ENCODE results near the gene GPX4.

GPX4 gene

GRCh38 chr19:1147934-1148549, 44.2 kb downstream of the GPX4 start:
- H3K4me1 ChIP-seq (ENCODE audit: insufficient read depth, low read length), result no peaks in the 10 kb centered on the region
- H3K9ac ChIP-seq (ENCODE audit: low read length), result no peak overlapping the region
- no peak overlapping the region for H3K4me3 ChIP-seq (ENCODE audit: low read depth in 1 of 2, low read length in 2 of 2)
- no peak overlapping the region for H3K27ac ChIP-seq (ENCODE audit: low read depth, low read length)
- H3K27me3 ChIP-seq (ENCODE audit: control insufficient read depth in 1 of 2, insufficient read depth in 2 of 2, low read length in 2 of 2), result no peaks in the 10 kb centered on the region
- H3K9me3 ChIP-seq (ENCODE audit: low read length), result no peaks in the 10 kb centered on the region
- H3K36me3 ChIP-seq (ENCODE audit: insufficient read depth, low read length), result peaks cover 14% of the 10 kb centered on the region

GRCh38 chr19:1149259-1150045, 45.7 kb downstream of the GPX4 start:
- no peak overlapping the region for H3K4me3 ChIP-seq (ENCODE audit: low read depth in 1 of 2, low read length in 2 of 2)
- H3K4me1 ChIP-seq (ENCODE audit: insufficient read depth, low read length), result peaks cover under 1% of the 10 kb centered on the region
- peaks cover 11% of the 10 kb centered on the region for H3K36me3 ChIP-seq (ENCODE audit: insufficient read depth, low read length)
- no peak overlapping the region for H3K27ac ChIP-seq (ENCODE audit: low read depth, low read length)
- H3K27me3 ChIP-seq (ENCODE audit: control insufficient read depth in 1 of 2, insufficient read depth in 2 of 2, low read length in 2 of 2), result no peaks in the 10 kb centered on the region
- H3K9me3 ChIP-seq (ENCODE audit: low read length), result no peaks in the 10 kb centered on the region
- no peak overlapping the region for H3K9ac ChIP-seq (ENCODE audit: low read length)

GRCh38 chr19:1150333-1151036, 46.7 kb downstream of the GPX4 start:
- Histone ChIP-seq H3K27ac (ENCODE audit: low read depth, low read length) (no peak overlapping the region), H3K4me1 (ENCODE audit: insufficient read depth, low read length) (peaks cover 4% of the 10 kb centered on the region), H3K27me3 (ENCODE audit: control insufficient read depth in 1 of 2, insufficient read depth in 2 of 2, low read length in 2 of 2) (no peaks in the 10 kb centered on the region), H3K9me3 (ENCODE audit: low read length) (no peaks in the 10 kb centered on the region), H3K9ac (ENCODE audit: low read length) (no peak overlapping the region), H3K4me3 (ENCODE audit: low read depth in 1 of 2, low read length in 2 of 2) (no peak overlapping the region), H3K36me3 (ENCODE audit: insufficient read depth, low read length) (peaks cover 11% of the 10 kb centered on the region)

GRCh38 chr19:1151037-1151724, 47.4 kb downstream of the GPX4 start:
- Histone ChIP-seq H3K4me1 (ENCODE audit: insufficient read depth, low read length) (peaks cover 11% of the 10 kb centered on the region), H3K9ac (ENCODE audit: low read length) (no peak overlapping the region), H3K36me3 (ENCODE audit: insufficient read depth, low read length) (peaks cover 11% of the 10 kb centered on the region), H3K4me3 (ENCODE audit: low read depth in 1 of 2, low read length in 2 of 2) (no peak overlapping the region), H3K27me3 (ENCODE audit: control insufficient read depth in 1 of 2, insufficient read depth in 2 of 2, low read length in 2 of 2) (no peaks in the 10 kb centered on the region), H3K27ac (ENCODE audit: low read depth, low read length) (no peak overlapping the region), H3K9me3 (ENCODE audit: low read length) (no peaks in the 10 kb centered on the region)

- no peak overlapping the region for H3K27ac ChIP-seq (ENCODE audit: low read depth, low read length)
- peaks cover 11% of the 10 kb centered on the region for H3K36me3 ChIP-seq (ENCODE audit: insufficient read depth, low read length)
- no peaks in the 10 kb centered on the region for H3K9me3 ChIP-seq (ENCODE audit: low read length)
- H3K4me1 ChIP-seq (ENCODE audit: insufficient read depth, low read length), result peaks cover 15% of the 10 kb centered on the region
- H3K27me3 ChIP-seq (ENCODE audit: control insufficient read depth in 1 of 2, insufficient read depth in 2 of 2, low read length in 2 of 2), result no peaks in the 10 kb centered on the region
- H3K4me3 ChIP-seq (ENCODE audit: low read depth in 1 of 2, low read length in 2 of 2), result no peak overlapping the region
- H3K9ac ChIP-seq (ENCODE audit: low read length), result no peak overlapping the region
Observed at GRCh38 chr19:1151917-1152587, 48.3 kb downstream of the GPX4 start.

- peak overlapping the region; percentile 52 for H3K27ac ChIP-seq (ENCODE audit: low read depth, low read length)
- H3K9ac ChIP-seq (ENCODE audit: low read length), result no peak overlapping the region
- H3K4me1 ChIP-seq (ENCODE audit: insufficient read depth, low read length), result peaks cover 15% of the 10 kb centered on the region
- H3K9me3 ChIP-seq (ENCODE audit: low read length), result no peaks in the 10 kb centered on the region
- H3K27me3 ChIP-seq (ENCODE audit: control insufficient read depth in 1 of 2, insufficient read depth in 2 of 2, low read length in 2 of 2), result no peaks in the 10 kb centered on the region
- H3K4me3 ChIP-seq (ENCODE audit: low read depth in 1 of 2, low read length in 2 of 2), result no peak overlapping the region
- H3K36me3 ChIP-seq (ENCODE audit: insufficient read depth, low read length), result peaks cover 11% of the 10 kb centered on the region
Observed at GRCh38 chr19:1153891-1154730, 50.3 kb downstream of the GPX4 start.

- peaks cover 11% of the 10 kb centered on the region for H3K36me3 ChIP-seq (ENCODE audit: insufficient read depth, low read length)
- H3K27ac ChIP-seq (ENCODE audit: low read depth, low read length), result peak overlapping the region; percentile 61
- peaks cover 15% of the 10 kb centered on the region for H3K4me1 ChIP-seq (ENCODE audit: insufficient read depth, low read length)
- no peaks in the 10 kb centered on the region for H3K9me3 ChIP-seq (ENCODE audit: low read length)
- no peak overlapping the region for H3K9ac ChIP-seq (ENCODE audit: low read length)
- H3K4me3 ChIP-seq (ENCODE audit: low read depth in 1 of 2, low read length in 2 of 2), result no peak overlapping the region
- H3K27me3 ChIP-seq (ENCODE audit: control insufficient read depth in 1 of 2, insufficient read depth in 2 of 2, low read length in 2 of 2), result no peaks in the 10 kb centered on the region
Observed at GRCh38 chr19:1154731-1155351, 51.0 kb downstream of the GPX4 start.

- H3K9me3 ChIP-seq (ENCODE audit: low read length), result no peaks in the 10 kb centered on the region
- no peaks in the 10 kb centered on the region for H3K27me3 ChIP-seq (ENCODE audit: control insufficient read depth in 1 of 2, insufficient read depth in 2 of 2, low read length in 2 of 2)
- H3K9ac ChIP-seq (ENCODE audit: low read length), result no peak overlapping the region
- H3K4me3 ChIP-seq (ENCODE audit: low read depth in 1 of 2, low read length in 2 of 2), result no peak overlapping the region
- H3K36me3 ChIP-seq (ENCODE audit: insufficient read depth, low read length), result peaks cover 11% of the 10 kb centered on the region
- peak overlapping the region; percentile 61 for H3K27ac ChIP-seq (ENCODE audit: low read depth, low read length)
- H3K4me1 ChIP-seq (ENCODE audit: insufficient read depth, low read length), result peaks cover 15% of the 10 kb centered on the region
Observed at GRCh38 chr19:1155352-1156304, 51.8 kb downstream of the GPX4 start.

Data from muscle layer of colon (tissue), 2 donors.